Measurements from ENCODE around the gene HSPA12B.
A peak's percentile ranks its signal among the peaks of the same experiment; 100 is the strongest.

HSPA12B gene

DNA sequence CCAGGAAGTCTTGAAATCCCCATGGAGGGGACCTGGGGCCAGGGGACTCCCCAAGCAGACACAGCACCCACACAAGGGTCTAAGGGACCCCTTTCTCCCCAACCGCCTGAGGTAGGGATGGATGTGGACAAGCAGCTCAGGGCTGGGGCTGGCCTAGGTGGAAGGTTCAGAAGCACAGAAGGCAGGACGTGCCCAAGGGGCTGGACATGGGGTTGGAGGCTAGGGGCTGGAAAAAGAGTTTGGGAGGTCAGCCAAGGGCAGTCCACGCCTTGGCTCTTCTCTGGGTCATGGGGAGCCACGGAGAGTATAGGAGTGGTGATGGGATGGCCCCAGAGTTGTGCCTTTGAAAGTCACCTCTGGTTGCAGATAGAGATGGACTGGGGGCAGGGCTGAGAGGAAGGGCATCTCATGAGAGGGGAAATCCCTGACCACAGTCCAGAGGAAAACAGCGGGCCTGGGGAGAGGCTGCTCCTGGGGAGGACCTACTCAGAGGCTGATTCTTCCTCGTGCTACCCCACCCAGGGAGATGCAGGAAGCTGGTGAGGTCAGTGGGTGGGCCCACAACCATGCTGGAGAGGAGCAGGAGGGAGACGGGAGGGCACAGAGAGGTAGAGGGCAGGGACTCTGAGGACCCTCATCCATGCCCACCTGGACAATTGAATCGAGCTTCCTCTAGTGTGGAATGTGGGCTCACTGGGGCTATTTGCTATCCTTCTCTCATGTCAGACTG, 2.5 kb upstream of the HSPA12B start:
- no peak for DNase-seq (ENCODE audit: low spot score)

DNA sequence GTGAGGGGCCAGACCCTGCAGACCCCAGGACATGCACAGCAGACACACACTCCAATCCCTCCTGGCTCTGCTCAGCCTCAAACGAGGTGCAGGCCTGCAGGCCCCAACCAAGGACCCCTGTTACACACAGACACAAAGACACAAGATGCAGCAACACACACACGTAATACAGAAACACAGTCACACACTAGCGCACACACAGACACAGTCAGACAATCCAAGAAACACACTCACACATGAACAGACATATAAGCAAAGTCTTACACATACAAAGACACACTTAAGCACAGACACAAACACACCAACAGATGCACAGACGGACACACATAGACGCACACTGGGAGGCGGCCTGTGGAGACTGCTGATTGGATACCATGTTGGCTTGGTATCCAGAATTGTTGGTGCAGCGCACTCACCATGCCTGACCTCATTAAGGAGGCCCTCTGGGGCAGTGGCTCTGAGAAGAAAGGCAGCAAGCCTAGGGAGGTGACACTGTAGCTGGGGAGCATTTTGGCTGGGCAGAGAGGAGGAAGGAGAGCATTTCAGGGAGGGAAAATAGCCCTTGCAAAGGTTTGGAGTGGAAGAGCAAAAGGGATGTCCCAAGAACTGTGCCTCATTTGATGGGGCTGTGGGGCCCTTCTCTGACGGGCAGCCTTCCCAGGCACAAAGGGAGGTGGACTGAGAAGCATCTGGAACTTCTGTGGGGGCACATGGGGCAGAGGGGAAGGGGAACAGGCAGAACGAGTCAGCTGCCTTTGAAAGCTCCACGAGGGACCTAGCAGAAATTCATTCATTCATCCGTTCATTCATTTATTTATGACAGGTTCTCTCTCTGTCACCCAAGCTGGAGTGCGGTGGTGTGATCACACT, 1.4 kb upstream of the HSPA12B start:
- no peak for DNase-seq (ENCODE audit: low spot score)

DNA sequence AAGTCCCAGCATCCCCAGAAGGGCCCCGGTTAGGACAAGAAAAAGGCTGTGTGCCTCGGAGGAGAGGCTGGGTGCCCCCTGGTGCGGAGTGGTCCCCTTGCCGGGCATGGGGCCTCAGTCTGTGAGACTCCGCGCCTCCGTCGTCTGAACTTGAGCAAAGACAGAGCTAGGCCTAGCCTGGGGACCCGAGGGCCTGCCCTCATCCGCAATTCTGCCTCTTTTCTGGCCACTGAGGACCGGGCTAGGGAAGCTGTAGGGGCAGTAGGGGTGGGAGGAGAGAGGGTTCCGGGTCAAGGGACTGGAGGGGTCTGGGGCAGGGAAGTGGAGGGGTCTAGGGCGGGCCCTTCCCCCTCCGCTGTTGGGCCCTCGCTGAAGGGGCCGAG, 550 bp upstream of the HSPA12B start:
- DNase-seq (ENCODE audit: low spot score), result no peak

DNA sequence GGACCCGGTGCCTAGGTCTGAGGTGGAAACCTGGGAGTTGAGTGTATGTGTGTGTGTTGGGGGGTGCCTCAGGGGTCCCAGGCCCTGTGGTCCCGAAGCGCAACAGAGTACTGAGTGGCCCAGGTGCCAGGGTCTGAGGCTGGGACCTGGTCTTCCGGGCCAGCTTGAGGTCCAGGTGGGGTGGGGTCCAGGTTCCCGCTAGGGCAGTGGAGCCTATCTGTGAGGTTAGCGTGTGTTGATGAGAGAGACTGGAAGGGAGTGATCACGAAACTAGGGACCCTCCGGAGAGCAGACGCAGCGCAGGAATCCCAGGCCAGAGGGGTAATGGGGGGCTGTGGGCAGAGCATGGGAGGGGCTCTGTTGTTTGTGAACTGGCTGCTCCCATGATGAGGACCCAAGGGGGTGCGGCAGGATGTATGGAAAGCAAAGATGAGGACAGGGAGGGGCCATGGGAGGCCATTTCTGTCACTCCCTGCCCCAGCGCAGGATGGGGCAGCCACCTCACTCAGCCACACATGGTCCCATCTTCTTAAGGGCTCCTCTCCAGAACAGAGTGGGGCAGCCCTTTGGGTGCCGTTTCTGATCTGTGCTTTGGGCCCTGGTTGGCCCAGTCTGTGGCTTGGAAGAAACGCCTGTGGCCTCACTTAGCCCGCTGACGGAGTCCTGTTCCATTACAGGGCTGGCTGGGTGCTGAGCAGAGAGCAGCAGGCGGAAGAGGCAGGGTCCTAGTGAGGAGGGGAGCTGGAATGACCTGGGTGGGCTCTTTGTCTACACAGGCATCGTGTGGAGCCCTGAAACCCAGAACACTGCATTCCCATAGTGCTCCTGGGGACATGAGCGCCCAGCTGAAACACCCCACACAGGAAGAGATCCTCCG, 872 bp downstream of the HSPA12B start:
- no peak for DNase-seq (ENCODE audit: low spot score)

DNA sequence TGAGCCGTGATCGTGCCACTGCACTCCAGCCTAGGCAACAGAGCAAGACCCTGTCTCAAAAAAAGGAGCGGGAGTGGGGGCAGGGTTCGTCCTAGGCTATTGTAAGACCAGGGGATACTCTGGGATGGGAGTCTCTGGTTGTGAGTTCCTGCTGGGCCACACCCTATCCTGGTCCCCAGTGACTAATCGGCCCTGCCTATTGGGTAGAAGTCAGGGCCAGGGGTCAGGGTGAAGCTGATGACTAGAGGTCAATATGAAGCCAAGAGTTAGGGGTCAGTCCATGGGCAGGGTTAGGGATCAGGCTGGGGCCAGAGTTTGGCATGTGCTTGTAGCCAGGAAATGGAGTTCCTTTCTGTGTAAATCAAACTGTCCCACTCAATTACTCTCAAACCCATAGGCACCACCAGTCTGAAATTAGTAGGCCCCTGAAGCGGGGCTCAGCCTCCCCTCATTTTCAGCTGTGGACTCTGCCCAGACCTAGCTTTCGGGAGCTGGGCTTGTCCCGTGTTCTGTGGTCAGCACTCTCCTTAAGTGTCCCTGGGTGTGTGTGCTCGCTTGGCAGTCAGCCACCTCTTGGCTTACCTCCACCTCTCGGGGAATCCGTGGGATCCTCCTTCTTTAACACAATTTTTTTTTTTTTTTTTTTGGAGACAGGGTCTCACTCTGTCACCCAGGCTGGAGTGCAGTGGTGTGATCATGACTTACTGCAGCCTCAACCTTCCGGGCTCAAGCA, 1.8 kb downstream of the HSPA12B start:
- DNase-seq (ENCODE audit: low spot score), result no peak

DNA sequence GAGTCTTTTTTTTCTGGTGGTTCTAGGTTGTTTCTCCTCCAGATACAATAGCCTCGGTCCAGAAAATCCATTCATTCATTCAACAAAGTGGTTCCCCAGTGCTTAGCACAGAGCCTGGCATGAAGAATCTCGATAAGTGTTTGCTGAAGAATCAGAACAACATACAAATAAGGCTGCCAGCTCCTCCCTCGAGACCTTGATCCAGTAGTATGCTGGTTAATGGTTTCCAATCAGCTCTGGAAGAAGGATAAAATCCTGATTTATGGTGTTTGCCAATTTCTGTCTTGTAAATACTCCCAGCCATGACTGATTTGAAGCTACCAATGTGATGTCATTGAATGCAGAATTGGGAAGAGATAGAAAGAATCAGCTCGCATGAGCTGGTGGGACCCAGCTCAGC, 3.3 kb downstream of the HSPA12B start:
- no peak for DNase-seq (ENCODE audit: low spot score)

DNA sequence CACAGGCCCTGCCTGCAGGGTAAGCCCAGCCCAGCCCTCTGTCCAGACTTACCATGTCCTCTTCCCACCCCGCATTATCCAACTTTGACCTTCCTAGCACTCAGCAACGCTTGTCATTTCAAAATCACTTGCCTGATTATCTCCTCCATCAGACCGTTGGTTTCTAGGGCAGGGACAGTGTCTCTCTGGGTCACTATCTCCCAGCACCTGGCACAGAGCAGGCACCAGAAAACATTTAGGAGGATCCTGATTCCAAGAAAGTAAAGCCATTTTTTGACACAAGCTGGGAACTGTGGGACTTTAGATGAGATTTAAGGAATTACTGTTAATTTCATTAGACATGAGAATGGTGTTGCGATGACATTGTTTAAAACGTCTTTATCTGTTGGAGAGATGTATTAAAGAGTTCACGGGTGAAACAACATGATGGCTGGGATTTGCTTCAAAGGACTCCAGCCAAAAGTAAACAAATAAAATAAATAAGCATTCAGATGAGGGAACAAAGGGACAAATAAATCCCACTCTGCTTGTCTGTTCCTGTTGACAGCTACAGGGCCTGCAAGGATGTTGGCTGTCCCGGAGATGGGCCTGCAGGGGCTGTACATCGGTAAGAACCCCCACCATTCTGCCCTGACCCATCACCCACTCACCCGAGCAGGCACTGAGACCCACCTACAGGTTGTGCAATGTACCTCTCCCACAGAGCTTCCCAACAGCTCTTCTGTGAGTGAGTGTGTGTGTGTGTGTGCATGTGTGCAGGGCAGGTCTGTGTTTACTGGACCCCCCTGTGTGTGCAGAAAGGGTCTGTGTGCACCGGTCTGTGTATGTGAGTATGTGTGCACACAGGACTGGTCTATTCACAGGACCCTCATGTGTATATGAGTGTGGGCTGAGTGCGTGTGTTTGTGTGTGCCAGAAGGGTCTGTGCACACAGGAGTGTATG, 5.9 kb downstream of the HSPA12B start:
- no peak for DNase-seq (ENCODE audit: low spot score)

DNA sequence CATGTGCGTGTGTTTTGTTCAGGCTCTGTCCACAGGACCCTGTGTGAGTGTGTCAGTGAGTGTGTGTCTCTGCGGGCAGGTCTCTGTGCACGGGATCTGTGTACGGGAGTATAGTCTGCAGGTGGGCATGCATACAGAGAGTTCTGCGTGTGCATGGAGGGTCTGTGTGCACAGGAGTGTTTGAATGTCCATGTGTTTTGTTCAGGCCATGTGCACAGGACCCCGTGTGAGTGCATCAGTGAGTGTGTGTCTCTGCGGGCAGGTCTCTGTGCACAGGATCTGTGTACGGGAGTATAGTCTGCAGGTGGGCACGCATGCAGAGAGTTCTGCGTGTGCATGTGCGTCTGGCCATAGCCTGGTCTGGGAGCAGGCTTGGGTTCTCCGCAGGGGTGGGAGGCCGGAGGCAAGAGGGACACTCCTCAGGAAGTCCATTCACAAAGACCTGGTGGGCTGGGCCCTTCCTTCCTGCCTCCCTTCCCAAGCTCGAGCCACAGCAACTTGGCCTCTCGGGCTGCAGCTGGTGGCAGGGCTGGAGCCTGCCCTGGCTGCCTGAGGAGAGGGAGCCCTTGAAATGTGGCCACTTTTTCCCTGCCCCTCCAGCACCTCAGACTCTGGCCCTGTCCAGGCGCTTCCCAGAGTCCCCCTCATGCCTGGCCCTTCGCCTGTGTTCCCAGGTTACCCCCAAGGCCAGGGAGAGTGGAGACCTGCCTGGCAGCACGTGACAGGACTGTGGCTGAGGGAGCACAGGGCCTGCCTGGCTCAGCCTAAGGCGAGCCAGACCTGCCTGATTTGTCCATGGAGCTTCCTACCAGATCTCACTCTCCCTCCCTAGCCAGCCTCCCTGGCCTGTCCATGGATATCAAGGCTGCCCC, 6.8 kb downstream of the HSPA12B start:
- no peak for DNase-seq (ENCODE audit: low spot score)

DNA sequence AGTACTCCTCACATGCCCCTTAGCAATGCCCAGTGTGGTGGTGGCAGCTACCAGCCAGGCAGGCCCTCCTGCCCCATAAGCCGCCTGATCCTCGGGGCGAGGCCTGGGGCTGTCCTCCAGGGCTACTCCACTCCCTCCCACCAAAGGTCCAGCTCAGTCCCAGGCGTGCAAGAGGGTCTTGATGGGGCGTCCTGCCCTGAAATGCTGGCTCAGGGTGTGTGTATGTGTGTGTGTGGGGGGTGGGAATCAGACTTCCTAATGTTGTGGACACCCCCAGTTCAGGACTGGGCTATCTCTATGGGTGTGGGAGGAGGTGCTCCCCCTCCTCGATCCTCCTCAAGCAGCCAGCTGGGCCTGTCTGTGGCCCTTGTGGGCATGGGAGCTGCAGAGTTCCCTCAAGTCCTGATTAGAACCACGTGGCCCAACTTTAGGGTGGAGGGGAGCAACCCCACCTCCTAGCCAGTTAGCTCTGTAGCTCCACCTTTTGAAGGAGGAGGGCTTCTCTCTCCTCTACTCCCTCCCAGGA, 7.5 kb downstream of the HSPA12B start:
- no peak for DNase-seq (ENCODE audit: low spot score)

DNA sequence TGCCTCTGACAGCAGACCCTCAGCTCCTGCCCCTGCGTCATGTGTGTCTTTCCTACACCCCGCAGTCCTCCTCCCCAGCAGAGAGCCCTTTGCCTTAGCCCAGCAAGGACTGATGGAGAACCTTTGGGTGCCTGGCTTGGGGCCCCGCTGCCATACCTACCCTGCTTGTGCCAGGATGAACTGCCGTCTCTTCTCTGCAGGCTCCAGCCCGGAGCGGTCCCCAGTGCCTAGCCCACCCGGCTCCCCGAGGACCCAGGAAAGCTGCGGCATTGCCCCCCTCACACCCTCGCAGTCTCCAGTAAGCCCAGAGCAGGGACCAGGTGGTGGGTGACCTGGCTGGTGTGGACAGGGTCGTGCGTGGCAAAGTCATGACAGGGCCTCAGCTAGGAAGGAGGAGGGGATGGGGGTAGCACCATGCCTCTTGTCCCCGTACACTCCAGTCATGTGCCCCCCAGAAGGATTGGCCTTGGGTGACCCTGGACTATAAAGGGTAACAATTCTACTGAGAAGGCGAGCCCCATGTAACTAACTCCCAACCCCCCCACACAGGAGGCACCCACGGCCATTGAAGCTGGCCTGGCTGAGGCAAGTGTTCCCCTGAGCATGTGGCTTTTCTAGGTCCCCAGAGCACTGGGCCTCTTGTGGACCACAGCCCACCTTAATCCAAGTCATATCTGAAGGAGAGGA, 8.3 kb downstream of the HSPA12B start:
- no peak for DNase-seq (ENCODE audit: low spot score)

DNA sequence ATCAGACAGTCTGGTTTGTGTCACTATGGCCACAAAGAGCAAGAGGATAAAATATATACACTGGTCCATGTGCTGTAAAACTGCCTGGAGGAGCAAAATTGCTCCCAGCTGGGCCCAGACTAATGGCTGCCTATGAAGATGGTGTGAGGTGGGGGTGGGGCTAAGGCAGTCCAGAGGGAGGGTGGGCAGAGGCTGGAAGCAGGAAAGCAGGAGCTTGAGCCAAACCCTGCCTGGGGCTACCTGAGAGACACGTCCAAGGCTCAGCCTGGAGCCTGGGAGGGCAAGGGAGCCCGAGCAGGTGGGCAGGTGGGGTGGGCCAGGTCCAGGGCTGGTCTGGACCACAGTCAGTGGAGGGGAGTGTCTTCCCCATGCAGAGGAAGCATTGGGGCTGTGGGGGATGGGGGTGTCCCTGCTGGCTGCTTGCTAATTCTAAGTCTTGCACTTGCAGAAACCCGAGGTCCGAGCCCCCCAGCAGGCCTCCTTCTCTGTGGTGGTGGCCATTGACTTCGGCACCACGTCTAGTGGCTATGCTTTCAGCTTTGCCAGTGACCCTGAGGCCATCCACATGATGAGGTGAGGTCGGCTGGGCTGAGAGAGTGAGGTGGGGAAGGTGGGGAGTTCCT, 9.5 kb downstream of the HSPA12B start:
- DNase-seq (ENCODE audit: low spot score), result no peak

DNA sequence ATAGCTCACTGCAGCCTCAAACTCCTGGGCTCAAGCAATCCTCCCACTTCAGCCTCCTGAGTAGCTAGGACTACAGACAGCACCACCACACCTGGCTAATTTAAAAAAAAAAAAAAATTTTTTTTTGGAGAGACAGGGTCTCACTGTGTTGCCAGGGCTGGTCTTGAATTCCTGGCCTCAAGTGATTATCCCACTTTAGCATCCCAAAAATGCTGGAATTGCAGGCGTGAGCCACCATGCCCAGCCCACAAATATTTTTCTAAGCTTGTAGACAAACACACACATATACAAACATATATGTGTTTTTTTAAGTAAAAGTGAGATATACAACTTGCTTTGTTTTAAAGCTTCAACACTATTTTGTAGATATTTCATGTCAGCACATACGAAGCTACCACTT, 10.8 kb downstream of the HSPA12B start:
- DNase-seq (ENCODE audit: low spot score), result no peak

DNA sequence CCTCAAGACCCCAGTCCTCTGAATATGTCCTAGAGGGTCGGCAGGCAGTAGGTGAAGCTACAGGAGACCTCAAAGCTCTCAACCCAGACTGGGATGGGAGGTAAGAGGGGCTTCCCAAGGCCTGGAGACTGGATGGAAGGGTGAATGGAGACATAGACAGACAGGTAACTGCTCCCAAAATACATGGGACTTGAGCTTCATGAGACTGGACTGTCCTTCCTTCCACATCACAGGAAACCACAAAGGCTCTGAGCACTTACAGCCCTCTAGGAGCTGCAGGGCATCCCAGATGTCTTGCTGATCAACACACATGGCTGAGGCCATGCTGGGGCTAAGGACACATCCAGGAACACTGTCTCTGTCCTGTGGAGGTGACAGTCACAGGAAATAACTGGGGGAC, 11.6 kb downstream of the HSPA12B start:
- DNase-seq (ENCODE audit: low spot score), result no peak

DNA sequence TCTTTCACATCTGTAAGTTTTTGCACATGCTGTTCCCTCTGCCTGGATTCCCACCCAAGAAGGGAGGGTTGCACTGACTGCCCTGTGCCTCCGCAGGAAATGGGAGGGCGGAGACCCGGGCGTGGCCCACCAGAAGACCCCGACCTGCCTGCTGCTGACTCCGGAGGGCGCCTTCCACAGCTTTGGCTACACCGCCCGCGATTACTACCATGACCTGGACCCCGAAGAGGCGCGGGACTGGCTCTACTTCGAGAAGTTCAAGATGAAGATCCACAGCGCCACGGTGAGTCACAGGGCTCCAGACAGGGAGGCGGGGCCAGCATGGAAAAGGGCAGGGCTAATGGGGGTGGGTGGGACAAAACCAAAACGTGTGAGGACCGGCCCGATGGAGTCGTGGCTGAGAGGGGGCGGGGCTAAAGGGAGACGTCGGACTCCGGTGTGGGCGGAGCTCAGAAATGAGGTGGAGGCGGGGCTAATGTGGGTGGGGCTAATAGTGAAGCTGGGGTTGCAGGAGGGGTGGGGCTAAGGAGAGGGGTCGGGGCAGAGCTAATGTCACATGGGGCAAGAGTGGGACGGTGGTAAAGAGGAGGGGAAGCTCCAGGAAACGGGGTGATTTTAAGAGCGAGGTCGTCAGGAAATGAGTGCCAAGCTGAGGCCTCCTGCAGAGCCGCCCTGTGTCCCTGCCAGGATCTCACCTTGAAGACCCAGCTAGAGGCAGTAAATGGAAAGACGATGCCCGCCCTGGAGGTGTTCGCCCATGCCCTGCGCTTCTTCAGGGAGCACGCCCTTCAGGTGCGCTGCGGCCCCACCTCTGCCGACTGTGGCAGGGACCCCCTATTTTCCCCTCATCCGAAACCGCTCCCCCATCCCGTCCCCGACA, 12.6 kb downstream of the HSPA12B start:
- DNase-seq (ENCODE audit: low spot score), result peak; percentile 82

DNA sequence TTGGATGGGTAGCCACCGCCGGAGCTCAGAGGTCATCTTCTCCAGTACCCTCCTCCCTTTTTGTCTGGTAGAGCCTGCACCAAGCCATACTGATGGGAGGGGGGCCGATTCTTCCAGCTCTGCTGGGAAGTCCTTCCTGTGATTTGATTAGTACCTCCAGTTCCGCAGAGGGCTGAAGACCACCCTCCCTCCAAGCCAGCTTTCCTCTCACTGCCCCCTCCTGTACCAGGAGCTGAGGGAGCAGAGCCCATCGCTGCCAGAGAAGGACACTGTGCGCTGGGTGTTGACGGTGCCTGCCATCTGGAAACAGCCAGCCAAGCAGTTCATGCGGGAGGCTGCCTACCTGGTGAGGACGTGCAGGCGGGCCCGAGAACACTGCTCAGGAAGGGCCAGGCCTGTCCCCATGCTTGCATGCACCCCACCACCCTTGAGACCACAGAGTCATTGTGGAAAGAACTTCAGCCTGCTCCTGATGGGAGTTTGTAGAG, 13.2 kb downstream of the HSPA12B start:
- DNase-seq (ENCODE audit: low spot score), result no peak

DNA sequence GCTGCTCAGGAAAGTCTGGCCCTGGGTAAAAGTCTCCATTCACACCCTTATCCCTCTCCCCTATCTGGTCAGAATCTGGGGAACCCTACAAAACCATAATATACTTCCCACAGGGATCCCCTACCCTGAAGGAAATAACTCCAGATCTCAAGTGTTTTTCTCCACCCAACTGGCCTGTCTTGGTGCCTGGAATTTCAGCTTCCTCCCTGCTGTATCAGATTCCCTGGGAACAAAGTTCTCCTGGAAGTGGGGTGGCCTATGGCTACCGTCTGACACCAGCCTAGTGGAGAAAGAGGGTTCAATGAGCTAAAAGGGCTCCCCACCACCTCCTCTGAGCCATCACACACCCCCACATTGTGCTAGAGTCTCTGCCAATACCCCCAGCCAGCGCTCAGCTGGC, 15.0 kb downstream of the HSPA12B start:
- DNase-seq (ENCODE audit: low spot score), result no peak

DNA sequence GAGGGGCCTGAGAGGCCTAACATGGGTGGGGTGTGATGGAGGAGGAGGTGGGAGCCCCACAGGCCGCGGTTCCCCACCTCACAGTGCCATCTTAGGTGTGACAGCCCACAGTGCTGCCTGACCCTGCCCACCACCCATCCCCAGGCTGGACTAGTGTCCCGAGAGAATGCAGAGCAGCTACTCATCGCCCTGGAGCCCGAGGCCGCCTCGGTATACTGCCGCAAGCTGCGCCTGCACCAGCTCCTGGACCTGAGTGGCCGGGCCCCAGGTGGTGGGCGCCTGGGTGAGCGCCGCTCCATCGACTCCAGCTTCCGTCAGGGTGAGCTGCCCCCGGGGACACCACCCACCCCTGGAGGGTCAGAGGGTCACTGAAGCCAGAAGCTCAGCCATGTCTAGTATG, 15.6 kb downstream of the HSPA12B start:
- DNase-seq (ENCODE audit: low spot score), result no peak

Measured in germinal center (tissue), 1 donor.